ENCODE results near the gene TMEM91.

GRCh38 chr19:41413947-41414346, 37.6 kb downstream of the TMEM91 start:
- TF ChIP-seq POLR2A (IDR thresholded peaks at IDR 0.05; ENCODE audit: low read length) (no peak), GATA1 (IDR thresholded peaks at IDR 0.05; ENCODE audit: low read depth, low read length) (no peak)
